SJCRH30 (cell line): ENCODE measurements around the gene SDHD. TPM values are rescaled to one million over a fixed set of nuclear protein-coding genes. Genes with fewer than 3 reads are reported as not detected.
"Not testable (repeated sequence)": the region's sequence is repeated elsewhere in the genome, so short reads cannot be mapped to it uniquely, and the experiment has no call there.

Experiments used
- DNase-seq, 2 experiments: peaks; one replicate each; pipeline ENCODE4 v3.0.0-alpha.2; 2015 to 2020
- H3K27ac ChIP-seq: fragments of 250-450 bp; sonication (Bioruptor Pico); 2 replicates; pipeline ENCODE4 v1.5.1; 2020; ENCODE audit warnings: mild to moderate bottlenecking, moderate library complexity
- H3K27me3 ChIP-seq: fragments of 250-450 bp; sonication (Bioruptor Pico); 2 replicates; pipeline ENCODE4 v1.5.1; 2020; ENCODE audit warnings: mild to moderate bottlenecking, moderate library complexity
- H3K36me3 ChIP-seq: fragments of 250-450 bp; sonication (Bioruptor Pico); 2 replicates; pipeline ENCODE4 v1.5.1; 2020; ENCODE audit warnings: mild to moderate bottlenecking, moderate library complexity
- H3K4me1 ChIP-seq: fragments of 250-450 bp; sonication (Bioruptor Pico); 2 replicates; pipeline ENCODE4 v1.5.1; 2020; ENCODE audit warnings: mild to moderate bottlenecking, moderate library complexity
- H3K4me3 ChIP-seq: fragments of 250-450 bp; sonication (Bioruptor Pico); 2 replicates; pipeline ENCODE4 v1.5.1; 2020; ENCODE audit warnings: mild to moderate bottlenecking, moderate library complexity
- H3K9me3 ChIP-seq: fragments of 250-450 bp; sonication (Bioruptor Pico); replicated peaks from 2 replicates; pipeline ENCODE4 v1.5.1; 2020; ENCODE audit warnings: mild to moderate bottlenecking, moderate library complexity
- total RNA-seq: library from RNA; depleted of rRNA; stranded (reverse); fragments of >200 nt; shearing (Covaris generic); gene quantifications from 2 replicates; pipeline ENCODE4 v1.2.3, GENCODE V29; 2014; rRNA removed

SDHD gene
- total RNA-seq = 90.3 and 98.1 TPM in 2 replicates

DNA sequence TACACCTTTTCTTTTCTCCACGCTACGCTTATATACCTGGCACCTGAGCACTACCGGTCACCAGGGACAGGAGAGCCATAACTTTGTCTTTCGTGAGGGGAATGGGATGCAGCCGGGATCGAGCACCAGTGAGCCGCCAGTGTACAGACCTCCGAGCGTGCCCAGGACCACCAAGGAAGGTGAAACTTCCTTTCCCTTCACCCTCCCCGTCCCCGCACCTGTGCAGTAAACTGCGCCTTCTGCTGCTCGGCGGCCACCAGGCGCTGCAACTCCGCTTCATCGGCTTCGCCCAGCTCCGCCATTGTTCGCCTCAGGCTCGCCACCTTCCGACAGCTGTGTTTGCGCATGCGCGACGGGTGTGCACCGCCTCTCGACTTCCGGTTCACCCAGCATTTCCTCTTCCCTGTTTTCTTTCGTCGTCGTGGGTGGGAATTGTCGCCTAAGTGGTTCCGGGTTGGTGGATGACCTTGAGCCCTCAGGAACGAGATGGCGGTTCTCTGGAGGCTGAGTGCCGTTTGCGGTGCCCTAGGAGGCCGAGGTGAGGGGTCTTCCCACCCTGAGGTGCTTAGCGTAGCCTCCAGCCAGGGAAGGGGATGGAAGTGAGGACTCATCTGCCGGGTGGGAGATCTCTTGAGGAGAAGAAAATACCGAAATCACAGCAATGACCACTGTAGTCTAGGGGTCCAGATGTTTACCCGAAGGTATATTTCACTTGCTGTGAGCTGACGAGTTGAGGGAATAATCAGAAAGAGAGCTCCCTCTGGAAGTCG lies at the start of gene SDHD, which contains the start of gene TIMM8B:
TSS of gene SDHD (plus strand) at position 452 of the 770 bp plus-strand sequence. CDS start at position 487, 35 bp downstream.
TSS of gene TIMM8B (minus strand) at position 335 of the 770 bp plus-strand sequence. CDS start at position 302, 33 bp downstream.
- H3K4me3 ChIP-seq = peak within 1 kb of the TSS; percentile 94
- peak; percentile 92 to 96 for DNase-seq
- H3K4me1 ChIP-seq = peaks cover 7% of the 10 kb centered on the region; the same call in 1 of the 2 replicates
- H3K9me3 ChIP-seq = no peaks in the 10 kb centered on the region
- H3K27ac ChIP-seq = peak within 1 kb of the TSS; percentile 75
- H3K36me3 ChIP-seq = peaks cover 41% of the 10 kb centered on the region
- H3K27me3 ChIP-seq = no peaks in the 10 kb centered on the region

DNA sequence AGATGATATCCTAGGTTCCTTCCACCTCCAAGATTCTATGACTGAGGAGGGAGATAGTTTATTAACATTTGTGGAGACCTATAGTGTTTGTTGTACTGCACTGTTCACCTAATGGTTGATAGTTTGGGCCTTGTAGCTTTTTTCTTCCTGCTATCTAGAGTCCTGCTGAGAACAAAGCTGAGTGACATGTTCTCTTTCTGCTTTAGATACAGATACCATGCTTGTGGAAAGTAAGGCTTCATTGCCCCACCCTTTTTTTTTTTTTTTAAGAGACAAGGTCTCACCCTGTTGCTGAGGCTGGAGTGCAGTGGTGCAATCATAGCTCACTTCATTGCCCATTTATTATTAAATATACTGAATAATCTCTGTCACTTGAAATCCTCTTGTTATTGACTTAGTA lies 49.1 kb upstream of the SDHD start:
- Histone ChIP-seq H3K9me3 (no peaks in the 10 kb centered on the region), H3K36me3 (peaks cover 19% of the 10 kb centered on the region), H3K27me3 (no peaks in the 10 kb centered on the region), H3K4me1 (no peaks in the 10 kb centered on the region), H3K27ac (no peak overlapping the region), H3K4me3 (no peak overlapping the region)
- DNase-seq = no peak

- H3K9me3 ChIP-seq = no peaks in the 10 kb centered on the region
- H3K36me3 ChIP-seq = peaks cover 28% of the 10 kb centered on the region
- H3K27me3 ChIP-seq = no peaks in the 10 kb centered on the region
- H3K4me1 ChIP-seq = no peaks in the 10 kb centered on the region
- peak in 1 of 2 experiments; percentile 6 for DNase-seq
- H3K27ac ChIP-seq = no peak overlapping the region
- no peak overlapping the region for H3K4me3 ChIP-seq
Observed at GRCh38 chr11:112042161-112042960, 44.3 kb upstream of the SDHD start.

DNA sequence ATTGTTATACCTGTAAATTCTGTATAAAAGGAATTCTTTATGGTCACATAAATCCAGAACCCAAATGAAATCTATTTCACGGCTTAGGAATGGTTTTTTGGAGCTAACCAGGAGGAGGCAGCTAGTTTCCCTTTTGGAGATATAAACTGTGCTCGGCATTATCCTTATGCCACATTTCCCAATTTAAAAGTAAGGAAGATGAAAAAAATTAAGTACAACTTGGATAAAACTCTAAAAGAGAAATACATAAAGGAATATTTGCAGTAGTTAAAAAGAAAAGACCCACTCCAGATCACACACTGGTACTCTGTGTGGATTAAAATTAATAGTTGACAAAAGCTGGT lies 43.7 kb upstream of the SDHD start:
- no peak overlapping the region for H3K27ac ChIP-seq
- H3K4me3 ChIP-seq = no peak overlapping the region
- peaks cover 30% of the 10 kb centered on the region for H3K36me3 ChIP-seq
- H3K27me3 ChIP-seq = no peaks in the 10 kb centered on the region
- no peaks in the 10 kb centered on the region for H3K9me3 ChIP-seq
- no peak for DNase-seq
- no peaks in the 10 kb centered on the region for H3K4me1 ChIP-seq

DNA sequence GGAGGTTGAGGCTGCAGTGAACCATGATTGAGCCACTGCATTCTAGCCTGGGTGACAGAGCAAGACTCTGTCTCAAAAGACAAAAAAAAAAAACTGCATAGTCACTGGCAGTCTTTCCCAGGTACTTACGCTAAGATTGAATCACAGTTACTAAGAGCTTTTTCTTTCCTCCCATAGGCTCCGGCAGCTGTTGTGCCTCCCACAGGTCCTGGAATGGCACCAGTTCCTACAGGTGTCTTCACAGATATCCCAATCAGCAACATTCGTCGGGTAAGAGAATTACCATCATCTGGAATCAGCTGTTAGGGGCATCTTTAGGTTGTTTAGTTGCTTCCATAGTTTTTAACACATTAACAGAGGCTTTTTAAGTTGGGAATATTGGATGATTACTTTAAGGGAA lies 41.7 kb upstream of the SDHD start:
- H3K27ac ChIP-seq = no peak overlapping the region
- H3K9me3 ChIP-seq = no peaks in the 10 kb centered on the region
- peaks cover 41% of the 10 kb centered on the region for H3K36me3 ChIP-seq
- H3K27me3 ChIP-seq = no peaks in the 10 kb centered on the region
- DNase-seq = no peak
- no peaks in the 10 kb centered on the region for H3K4me1 ChIP-seq
- no peak overlapping the region for H3K4me3 ChIP-seq

GRCh38 chr11:112046647-112047046 lies 40.0 kb upstream of the SDHD start:
- not testable (repeated sequence) for H3K27me3 ChIP-seq, H3K27ac ChIP-seq

DNA sequence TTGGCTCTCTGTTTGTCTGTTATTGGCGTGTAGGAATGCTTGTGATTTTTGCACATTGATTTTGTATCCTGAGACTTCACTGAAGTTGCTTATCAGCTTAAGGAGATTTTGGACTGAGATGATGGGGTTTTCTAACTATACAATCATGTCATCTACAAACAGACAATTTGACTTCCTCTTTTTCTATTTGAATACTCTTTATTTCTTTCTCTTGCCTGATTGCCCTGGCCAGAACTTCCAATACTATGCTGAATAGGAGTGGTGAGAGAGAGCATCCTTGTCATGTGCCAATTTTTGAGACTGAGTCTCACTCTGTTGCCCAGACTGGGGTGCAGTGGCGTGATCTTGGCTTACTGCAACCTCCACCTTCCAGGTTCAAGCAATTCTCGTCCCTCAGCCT lies 38.4 kb upstream of the SDHD start:
- not testable (repeated sequence) for H3K27ac ChIP-seq, H3K4me3 ChIP-seq, DNase-seq, H3K27me3 ChIP-seq, H3K9me3 ChIP-seq, H3K4me1 ChIP-seq
- H3K36me3 ChIP-seq = peaks cover 39% of the 10 kb centered on the region

More at GRCh38 chr11:112046647-112047046, 40.0 kb upstream of the SDHD start:
- not testable (repeated sequence) for DNase-seq, H3K4me1 ChIP-seq, H3K4me3 ChIP-seq, H3K9me3 ChIP-seq
- peaks cover 35% of the 10 kb centered on the region for H3K36me3 ChIP-seq

GRCh38 chr11:112049777-112050176 lies 36.9 kb upstream of the SDHD start:
- DNase-seq = no peak
- H3K4me1 ChIP-seq = no peaks in the 10 kb centered on the region
- no peak overlapping the region for H3K27ac ChIP-seq
- H3K9me3 ChIP-seq = no peaks in the 10 kb centered on the region
- no peaks in the 10 kb centered on the region for H3K27me3 ChIP-seq
- peaks cover 44% of the 10 kb centered on the region for H3K36me3 ChIP-seq
- H3K4me3 ChIP-seq = no peak overlapping the region

GRCh38 chr11:112050721-112051120 lies 36.0 kb upstream of the SDHD start:
- Histone ChIP-seq H3K27me3 (no peaks in the 10 kb centered on the region), H3K4me1 (no peaks in the 10 kb centered on the region), H3K4me3 (no peak overlapping the region), H3K9me3 (no peaks in the 10 kb centered on the region), H3K27ac (no peak overlapping the region), H3K36me3 (peaks cover 41% of the 10 kb centered on the region)
- DNase-seq = no peak

DNA sequence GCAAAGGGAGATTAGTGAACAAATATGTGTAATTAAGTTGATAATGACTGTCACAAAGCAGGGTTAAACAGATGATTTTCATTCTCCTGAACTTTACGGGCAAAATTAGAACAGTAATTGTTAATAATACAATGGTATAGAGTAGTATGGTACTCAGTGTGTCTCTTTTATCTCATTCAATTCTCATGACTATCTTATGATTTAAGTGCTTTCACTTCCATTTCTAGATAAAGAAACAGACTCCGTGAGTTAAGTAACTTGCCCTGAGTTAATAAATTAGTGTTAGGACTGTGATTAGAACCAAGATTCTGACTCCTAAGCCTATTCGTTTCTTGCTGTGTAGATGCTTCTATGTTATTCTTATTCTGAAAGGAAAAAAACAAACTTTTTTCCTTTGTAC lies 34.9 kb upstream of the SDHD start:
- DNase-seq = no peak
- Histone ChIP-seq H3K36me3 (peaks cover 40% of the 10 kb centered on the region), H3K9me3 (no peaks in the 10 kb centered on the region), H3K27ac (no peak overlapping the region), H3K4me1 (no peaks in the 10 kb centered on the region), H3K27me3 (no peaks in the 10 kb centered on the region), H3K4me3 (no peak overlapping the region)

DNA sequence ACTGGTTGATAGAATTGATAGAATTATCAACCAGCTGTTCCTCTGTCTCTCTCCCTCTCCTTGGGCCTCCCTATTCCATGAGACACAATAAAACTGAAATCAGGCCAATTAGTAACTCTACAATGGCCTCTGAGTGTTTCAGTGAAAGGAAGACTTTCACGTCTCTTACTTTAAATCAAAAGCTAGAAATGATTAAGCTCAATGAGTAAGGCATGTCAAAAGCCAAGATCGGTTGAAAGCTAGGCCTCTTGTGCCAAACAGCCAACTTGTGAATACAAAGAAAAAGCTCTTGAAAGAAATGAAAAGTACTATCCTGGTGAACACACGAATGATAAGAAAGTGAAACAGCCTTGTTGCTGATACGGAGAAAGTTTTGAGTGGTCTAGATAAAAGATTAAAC lies 29.5 kb upstream of the SDHD start:
- H3K9me3 ChIP-seq = no peaks in the 10 kb centered on the region
- no peak overlapping the region for H3K4me3 ChIP-seq
- peaks cover 30% of the 10 kb centered on the region for H3K36me3 ChIP-seq
- no peaks in the 10 kb centered on the region for H3K4me1 ChIP-seq
- H3K27me3 ChIP-seq = no peaks in the 10 kb centered on the region
- no peak overlapping the region for H3K27ac ChIP-seq
- no peak for DNase-seq

DNA sequence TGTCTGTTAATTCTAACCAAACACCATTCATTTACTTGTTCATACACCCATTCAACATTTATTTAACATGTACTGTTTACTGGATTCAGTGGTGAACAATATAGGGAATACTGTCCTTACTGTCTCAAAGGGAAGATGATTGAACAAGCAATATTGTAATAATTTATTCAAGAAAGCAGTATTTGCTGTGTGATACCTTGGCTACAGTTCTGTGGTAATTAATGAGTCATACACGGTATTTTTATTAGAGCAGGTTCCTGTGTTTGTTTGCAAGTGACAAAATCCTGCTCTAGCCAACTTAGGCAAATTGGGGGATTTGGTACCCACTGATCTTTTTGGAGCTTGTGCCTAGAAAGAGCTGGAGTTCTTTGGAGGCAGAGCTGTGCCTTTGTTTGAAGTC lies 28.6 kb upstream of the SDHD start:
- Histone ChIP-seq H3K9me3 (no peaks in the 10 kb centered on the region), H3K4me3 (no peak overlapping the region), H3K27me3 (no peaks in the 10 kb centered on the region), H3K27ac (no peak overlapping the region), H3K36me3 (peaks cover 30% of the 10 kb centered on the region), H3K4me1 (no peaks in the 10 kb centered on the region)
- no peak for DNase-seq

DNA sequence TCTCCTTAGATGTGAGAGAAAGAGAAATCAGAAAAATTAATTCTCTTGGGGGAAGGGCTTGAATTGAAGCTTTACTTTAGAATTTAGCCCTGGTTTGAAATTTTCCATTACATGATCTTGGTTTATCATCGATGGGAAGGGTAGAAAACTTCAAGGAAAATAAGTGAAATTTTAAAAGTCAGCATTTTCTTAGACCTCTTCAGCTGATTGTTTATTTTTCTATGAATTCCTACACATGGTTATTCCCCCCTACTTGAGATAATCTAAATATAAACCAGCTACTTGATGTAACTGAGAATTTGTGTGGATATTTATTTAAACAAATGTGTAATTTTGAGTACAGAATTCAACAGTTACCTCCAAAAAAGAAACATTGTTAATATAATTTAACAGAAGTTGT lies 23.8 kb upstream of the SDHD start:
- H3K27ac ChIP-seq = no peak overlapping the region
- peaks cover 15% of the 10 kb centered on the region for H3K36me3 ChIP-seq
- DNase-seq = no peak
- H3K27me3 ChIP-seq = no peaks in the 10 kb centered on the region
- no peaks in the 10 kb centered on the region for H3K9me3 ChIP-seq
- no peak overlapping the region for H3K4me3 ChIP-seq
- no peaks in the 10 kb centered on the region for H3K4me1 ChIP-seq

DNA sequence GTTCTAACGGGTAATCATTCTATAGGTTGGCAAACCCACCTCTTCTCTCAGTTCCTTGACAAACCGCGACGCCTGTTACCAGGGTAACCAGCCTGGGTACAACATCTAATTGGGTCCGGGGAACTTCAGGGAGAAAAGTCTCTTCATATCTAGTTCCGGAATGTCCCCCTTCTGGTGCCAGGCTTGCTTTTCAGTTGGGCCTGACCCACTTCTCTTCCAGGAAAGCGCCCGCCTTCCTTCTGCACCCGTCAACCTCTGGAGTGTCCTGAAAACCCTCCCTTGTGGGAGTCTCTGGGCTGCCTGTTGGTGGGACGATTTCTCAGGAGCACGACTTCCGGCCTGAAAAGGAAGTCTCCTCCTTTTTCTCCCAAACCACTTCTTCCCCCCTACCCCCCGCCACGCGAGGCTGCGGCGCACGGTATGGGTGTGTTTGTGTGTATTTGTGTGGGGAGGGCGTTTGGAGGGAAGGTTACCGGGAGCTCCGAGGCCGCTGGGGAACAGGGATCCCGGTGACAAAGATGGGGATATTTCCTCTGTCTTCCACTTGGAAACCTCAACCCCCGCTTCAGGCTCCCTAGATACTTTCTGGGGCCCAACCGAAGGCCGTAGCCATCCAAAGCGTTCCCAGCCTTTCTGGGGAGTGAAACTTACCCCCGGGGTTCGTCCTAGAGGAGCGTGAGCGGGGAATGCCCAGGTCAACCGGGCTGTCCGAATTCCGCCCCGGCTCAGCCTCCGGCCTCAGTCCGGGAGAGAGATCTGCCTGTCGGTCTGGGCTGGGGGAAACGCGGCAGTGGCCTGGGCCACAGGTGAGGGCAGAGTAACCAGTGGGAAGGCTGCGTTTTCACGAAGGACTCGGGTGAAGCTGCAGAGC lies 12.5 kb upstream of the SDHD start, which contains the start of the genes NKAPD1 and PIH1D2:
TSS of gene NKAPD1 (plus strand) at position 359 of the 871 bp plus-strand sequence. CDS start 1,276 bp downstream, outside the sequence.
TSS of gene PIH1D2 (minus strand) at position 77 of the 871 bp plus-strand sequence. CDS start 843 bp downstream, outside the sequence.
- DNase-seq = peak; percentile 70 to 77
- no peaks in the 10 kb centered on the region for H3K9me3 ChIP-seq
- H3K4me1 ChIP-seq = no peaks in the 10 kb centered on the region
- peaks cover 6% of the 10 kb centered on the region for H3K36me3 ChIP-seq
- H3K27me3 ChIP-seq = no peaks in the 10 kb centered on the region
- peak within 1 kb of the TSS; percentile 92 for H3K27ac ChIP-seq
- H3K4me3 ChIP-seq = peak within 1 kb of the TSS; percentile 93
